ENCODE results near the gene CCNB2.

DNA sequence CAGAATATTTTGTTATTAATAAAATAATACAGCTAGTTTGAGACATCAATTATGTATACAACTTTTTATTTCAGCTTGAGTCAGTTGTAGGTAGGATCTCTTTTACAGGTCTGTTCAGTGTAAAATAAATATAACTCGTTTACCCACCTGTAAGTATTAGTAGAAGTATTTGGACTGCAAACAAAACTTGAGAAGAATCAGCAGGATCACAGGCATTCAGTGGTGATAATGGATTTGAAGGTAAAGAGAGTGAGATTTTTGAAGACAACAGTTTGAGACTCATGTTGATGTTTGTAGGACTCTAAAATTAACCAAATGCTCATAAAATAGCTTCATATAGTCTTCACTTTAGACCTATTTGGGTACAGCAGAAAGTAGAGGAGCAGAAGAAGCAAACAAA is 35.5 kb upstream of the CCNB2 start:
- TF ChIP-seq RCOR1 (IDR thresholded peaks at IDR 0.05; ENCODE audit: low read length) = no peak
- no peak for TF ChIP-seq FOXM1 (IDR thresholded peaks at IDR 0.05; ENCODE audit: low read depth)
- no peak for TF ChIP-seq TEAD4 (IDR thresholded peaks at IDR 0.05; ENCODE audit: borderline replicate concordance, insufficient read depth)
- TF ChIP-seq, protein P1, sequence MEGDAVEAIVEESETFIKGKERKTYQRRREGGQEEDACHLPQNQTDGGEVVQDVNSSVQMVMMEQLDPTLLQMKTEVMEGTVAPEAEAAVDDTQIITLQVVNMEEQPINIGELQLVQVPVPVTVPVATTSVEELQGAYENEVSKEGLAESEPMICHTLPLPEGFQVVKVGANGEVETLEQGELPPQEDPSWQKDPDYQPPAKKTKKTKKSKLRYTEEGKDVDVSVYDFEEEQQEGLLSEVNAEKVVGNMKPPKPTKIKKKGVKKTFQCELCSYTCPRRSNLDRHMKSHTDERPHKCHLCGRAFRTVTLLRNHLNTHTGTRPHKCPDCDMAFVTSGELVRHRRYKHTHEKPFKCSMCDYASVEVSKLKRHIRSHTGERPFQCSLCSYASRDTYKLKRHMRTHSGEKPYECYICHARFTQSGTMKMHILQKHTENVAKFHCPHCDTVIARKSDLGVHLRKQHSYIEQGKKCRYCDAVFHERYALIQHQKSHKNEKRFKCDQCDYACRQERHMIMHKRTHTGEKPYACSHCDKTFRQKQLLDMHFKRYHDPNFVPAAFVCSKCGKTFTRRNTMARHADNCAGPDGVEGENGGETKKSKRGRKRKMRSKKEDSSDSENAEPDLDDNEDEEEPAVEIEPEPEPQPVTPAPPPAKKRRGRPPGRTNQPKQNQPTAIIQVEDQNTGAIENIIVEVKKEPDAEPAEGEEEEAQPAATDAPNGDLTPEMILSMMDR (IDR thresholded peaks at IDR 0.05) = no peak
- TF ChIP-seq RFX5 (IDR thresholded peaks at IDR 0.05; ENCODE audit: low read length) = no peak
- no peak for TF ChIP-seq NRF1 (IDR thresholded peaks at IDR 0.05; ENCODE audit: low read depth, low read length)
- TF ChIP-seq GABPA (IDR thresholded peaks at IDR 0.05; ENCODE audit: low read depth) = no peak
- TF ChIP-seq JUND (IDR thresholded peaks at IDR 0.05) = no peak
- no peak for TF ChIP-seq CHD2 (IDR thresholded peaks at IDR 0.05; ENCODE audit: low read length, partially characterized antibody)
- TF ChIP-seq EZH2phosphoT487 (IDR thresholded peaks at IDR 0.05; ENCODE audit: borderline replicate concordance, low read depth) = no peak
